NCI-H1092 treated with DMSO at 0.1 percent for 48 hours (cell line): Measurements from ENCODE around the gene MYO10.
"Not testable (repeated sequence)": the region's sequence is repeated elsewhere in the genome, so short reads cannot be mapped to it uniquely, and the experiment has no call there.

Experiments used
- DNase-seq: peaks from one replicate; lab custom pipeline; 2025; lab: John Stamatoyannopoulos, UW

MYO10 gene

GRCh38 chr5:16740811-16741392 is 195.2 kb downstream of the MYO10 start:
- DNase-seq = peak; percentile 56

- DNase-seq = peak; percentile 35
These were observed 195.8 kb downstream of the MYO10 start for GRCh38 chr5:16740066-16740810.

- DNase-seq = not testable (repeated sequence)
These were observed 197.7 kb downstream of the MYO10 start for GRCh38 chr5:16738393-16738792.

- DNase-seq = peak; percentile 49
These were observed 198.3 kb downstream of the MYO10 start for GRCh38 chr5:16737620-16738364.

GRCh38 chr5:16737209-16737608 is 198.9 kb downstream of the MYO10 start:
- peak; percentile 49 for DNase-seq

- DNase-seq = peak; percentile 89
These were observed 199.7 kb downstream of the MYO10 start for GRCh38 chr5:16736158-16736995.

- DNase-seq = peak; percentile 76
These were observed 200.7 kb downstream of the MYO10 start for GRCh38 chr5:16735101-16736060.

- peak; percentile 70 for DNase-seq
These were observed 202.6 kb downstream of the MYO10 start for GRCh38 chr5:16733331-16734006.

- DNase-seq = no peak
These were observed 203.7 kb downstream of the MYO10 start for GRCh38 chr5:16732356-16732755.

- peak; percentile 90 for DNase-seq
These were observed 208.2 kb downstream of the MYO10 start for GRCh38 chr5:16727755-16728325.

GRCh38 chr5:16726538-16726946 is 209.5 kb downstream of the MYO10 start:
- peak; percentile 52 for DNase-seq

GRCh38 chr5:16725575-16725974 is 210.5 kb downstream of the MYO10 start:
- no peak for DNase-seq

- no peak for DNase-seq
These were observed 212.3 kb downstream of the MYO10 start for GRCh38 chr5:16723821-16724220.

- no peak for DNase-seq
These were observed 214.0 kb downstream of the MYO10 start for GRCh38 chr5:16722097-16722495.

- DNase-seq = no peak
These were observed 214.7 kb downstream of the MYO10 start for GRCh38 chr5:16721151-16722096.

GRCh38 chr5:16718036-16718435 is 218.1 kb downstream of the MYO10 start:
- DNase-seq = not testable (repeated sequence)

GRCh38 chr5:16713386-16713928 is 222.6 kb downstream of the MYO10 start:
- peak; percentile 67 for DNase-seq

- DNase-seq = peak; percentile 32
These were observed 223.5 kb downstream of the MYO10 start for GRCh38 chr5:16712620-16713019.
